Activated CD4-positive, alpha-beta T cell treated with anti-CD3 and anti-CD28 coated beads, Interleukin-2, amount 10 ng/mL, durations not matched to agents 24 days and 14 days (primary cell): ENCODE measurements around the gene ZFYVE21. TPM values are rescaled to one million over a fixed set of nuclear protein-coding genes. Genes with fewer than 3 reads are reported as not detected.

Experiments
- DNase-seq: peaks from one replicate; pipeline ENCODE4 v3.0.0; 2022
- H3K27ac Mint-ChIP-seq: one replicate; pipeline ENCODE4 v1.8.0; 2022; ENCODE audit warnings: mild to moderate bottlenecking, mixed read lengths
- H3K27me3 Mint-ChIP-seq: one replicate; pipeline ENCODE4 v1.8.0; 2022; ENCODE audit warnings: mixed read lengths
- H3K36me3 Mint-ChIP-seq: one replicate; pipeline ENCODE4 v1.8.0; 2022; ENCODE audit warnings: low read depth, mild to moderate bottlenecking, mixed read lengths
- H3K4me1 Mint-ChIP-seq: one replicate; pipeline ENCODE4 v1.8.0; 2021; ENCODE audit warnings: mixed read lengths
- H3K4me3 Mint-ChIP-seq: one replicate; pipeline ENCODE4 v1.8.0; 2022; ENCODE audit warnings: mild to moderate bottlenecking, moderate library complexity, mixed read lengths
- H3K9me3 Mint-ChIP-seq: one replicate; pipeline ENCODE4 v1.8.0; 2021; ENCODE audit warnings: mixed read lengths
- intact Hi-C: fragments of 100-400 bp; cut with micrococcal nuclease; formaldehyde crosslinking; loops from one replicate; pipeline ENCODE4 v1.15.1; 2023
- total RNA-seq: library from RNA; stranded (reverse); gene quantifications from 2 replicates; pipeline ENCODE4 v1.2.3, GENCODE V29; 2022

ZFYVE21 gene
- 21.4 and 23.9 TPM in 2 replicates for total RNA-seq

GRCh38 chr14:103715052-103716000 lies at the start of gene ZFYVE21, which contains the start of gene XRCC3:
ZFYVE21 (plus strand) TSS chr14:103715810; CDS start chr14:103715842, 32 bp downstream.
XRCC3 (minus strand) TSS chr14:103715451; CDS start chr14:103711087, 4,364 bp downstream.
- Mint-ChIP-seq H3K9me3 (no peaks in the 10 kb centered on the region), H3K27ac (peak within 1 kb of the TSS; percentile 93), H3K27me3 (no peaks in the 10 kb centered on the region), H3K4me1 (peaks cover 37% of the 10 kb centered on the region), H3K36me3 (peaks cover 18% of the 10 kb centered on the region), H3K4me3 (peak within 1 kb of the TSS; percentile 94)
- intact Hi-C loops, result loop anchor here (1.0 to 2.0 kb wide), 5 partner anchors 87 to 1775 kb away; partner anchors contain the start of genes BAG5, COA8, KLC1 and PPP1R13B
- peak; percentile 100 for DNase-seq

- no peak overlapping the region for H3K27ac Mint-ChIP-seq
- H3K4me1 Mint-ChIP-seq, result no peaks in the 10 kb centered on the region
- intact Hi-C loops, result no loop called here
These were observed 47.9 kb upstream of the ZFYVE21 start for GRCh38 chr14:103667671-103668070.

GRCh38 chr14:103668117-103668516 lies 47.5 kb upstream of the ZFYVE21 start:
- intact Hi-C loops, result no loop called here
- Mint-ChIP-seq H3K36me3 (peaks cover 46% of the 10 kb centered on the region), H3K4me1 (no peaks in the 10 kb centered on the region), H3K27me3 (no peaks in the 10 kb centered on the region), H3K4me3 (no peak overlapping the region), H3K27ac (no peak overlapping the region), H3K9me3 (no peaks in the 10 kb centered on the region)
- no peak for DNase-seq

More at GRCh38 chr14:103667671-103668070, 47.9 kb upstream of the ZFYVE21 start:
- Mint-ChIP-seq H3K27me3 (no peaks in the 10 kb centered on the region), H3K9me3 (no peaks in the 10 kb centered on the region), H3K36me3 (peaks cover 43% of the 10 kb centered on the region), H3K4me3 (no peak overlapping the region)
- DNase-seq, result no peak

GRCh38 chr14:103669370-103669769 lies 46.2 kb upstream of the ZFYVE21 start:
- Mint-ChIP-seq H3K4me1 (no peaks in the 10 kb centered on the region), H3K4me3 (no peak overlapping the region), H3K36me3 (peaks cover 46% of the 10 kb centered on the region), H3K9me3 (no peaks in the 10 kb centered on the region), H3K27me3 (no peaks in the 10 kb centered on the region), H3K27ac (no peak overlapping the region)
- intact Hi-C loops, result no loop called here
- no peak for DNase-seq

- intact Hi-C loops, result no loop called here
- peaks cover 56% of the 10 kb centered on the region for H3K36me3 Mint-ChIP-seq
- no peaks in the 10 kb centered on the region for H3K4me1 Mint-ChIP-seq
- H3K4me3 Mint-ChIP-seq, result no peak overlapping the region
- no peak overlapping the region for H3K27ac Mint-ChIP-seq
- H3K9me3 Mint-ChIP-seq, result no peaks in the 10 kb centered on the region
- DNase-seq, result no peak
- H3K27me3 Mint-ChIP-seq, result no peaks in the 10 kb centered on the region
These were observed 43.7 kb upstream of the ZFYVE21 start for GRCh38 chr14:103671911-103672310.

- DNase-seq, result no peak
- Mint-ChIP-seq H3K4me3 (no peak overlapping the region), H3K27ac (no peak overlapping the region), H3K27me3 (no peaks in the 10 kb centered on the region), H3K36me3 (peaks cover 60% of the 10 kb centered on the region), H3K9me3 (no peaks in the 10 kb centered on the region), H3K4me1 (peaks cover 4% of the 10 kb centered on the region)
- intact Hi-C loops, result no loop called here
These were observed 39.7 kb upstream of the ZFYVE21 start for GRCh38 chr14:103675957-103676356.

- no peaks in the 10 kb centered on the region for H3K9me3 Mint-ChIP-seq
- intact Hi-C loops, result no loop called here
- peaks cover 4% of the 10 kb centered on the region for H3K4me1 Mint-ChIP-seq
- no peak overlapping the region for H3K27ac Mint-ChIP-seq
- DNase-seq, result no peak
- no peak overlapping the region for H3K4me3 Mint-ChIP-seq
- peaks cover 58% of the 10 kb centered on the region for H3K36me3 Mint-ChIP-seq
- no peaks in the 10 kb centered on the region for H3K27me3 Mint-ChIP-seq
These were observed 38.5 kb upstream of the ZFYVE21 start for GRCh38 chr14:103676881-103677675.

- no peak overlapping the region for H3K4me3 Mint-ChIP-seq
- H3K27me3 Mint-ChIP-seq, result no peaks in the 10 kb centered on the region
- peak; percentile 74 for DNase-seq
- no peaks in the 10 kb centered on the region for H3K9me3 Mint-ChIP-seq
- intact Hi-C loops, result loop anchor here (1.0 kb wide), 1 partner anchor 107 kb away; no protein-coding TSS in a partner anchor
- peaks cover 53% of the 10 kb centered on the region for H3K36me3 Mint-ChIP-seq
- peaks cover 4% of the 10 kb centered on the region for H3K4me1 Mint-ChIP-seq
- peak overlapping the region; percentile 58 for H3K27ac Mint-ChIP-seq
These were observed 36.3 kb upstream of the ZFYVE21 start for GRCh38 chr14:103679351-103679750.

- Mint-ChIP-seq H3K4me1 (peaks cover 4% of the 10 kb centered on the region), H3K9me3 (no peaks in the 10 kb centered on the region), H3K27ac (no peak overlapping the region), H3K27me3 (no peaks in the 10 kb centered on the region), H3K4me3 (no peak overlapping the region), H3K36me3 (peaks cover 51% of the 10 kb centered on the region)
- no peak for DNase-seq
- intact Hi-C loops, result no loop called here
These were observed 34.9 kb upstream of the ZFYVE21 start for GRCh38 chr14:103680491-103681231.

GRCh38 chr14:103683139-103683538 lies 32.5 kb upstream of the ZFYVE21 start:
- no peak for DNase-seq
- intact Hi-C loops, result no loop called here
- Mint-ChIP-seq H3K9me3 (no peaks in the 10 kb centered on the region), H3K4me1 (peaks cover 4% of the 10 kb centered on the region), H3K27me3 (no peaks in the 10 kb centered on the region), H3K27ac (no peak overlapping the region), H3K4me3 (no peak overlapping the region), H3K36me3 (peaks cover 49% of the 10 kb centered on the region)

- peaks cover 2% of the 10 kb centered on the region for H3K4me1 Mint-ChIP-seq
- no peaks in the 10 kb centered on the region for H3K9me3 Mint-ChIP-seq
- H3K27me3 Mint-ChIP-seq, result no peaks in the 10 kb centered on the region
- H3K36me3 Mint-ChIP-seq, result peaks cover 46% of the 10 kb centered on the region
- no peak for DNase-seq
- intact Hi-C loops, result no loop called here
- no peak overlapping the region for H3K4me3 Mint-ChIP-seq
- no peak overlapping the region for H3K27ac Mint-ChIP-seq
These were observed 31.1 kb upstream of the ZFYVE21 start for GRCh38 chr14:103684471-103684870.

GRCh38 chr14:103684871-103685270 lies 30.7 kb upstream of the ZFYVE21 start:
- Mint-ChIP-seq H3K4me1 (no peaks in the 10 kb centered on the region), H3K27ac (no peak overlapping the region), H3K27me3 (no peaks in the 10 kb centered on the region), H3K9me3 (no peaks in the 10 kb centered on the region), H3K4me3 (no peak overlapping the region), H3K36me3 (peaks cover 44% of the 10 kb centered on the region)
- intact Hi-C loops, result no loop called here
- no peak for DNase-seq
